Ascending aorta (tissue), 2 donors: Measurements from ENCODE around the gene ARHGAP5. TPM values are rescaled to one million over a fixed set of nuclear protein-coding genes. Genes with fewer than 3 reads are reported as not detected.

Experiments used
- DNase-seq, 2 donors: peaks; one replicate each; pipeline ENCODE4 v3.0.0-alpha.2; 2019; ENCODE audit warnings: low spot score in 2 of 2
- H3K27ac ChIP-seq, 2 donors: fragments of 200-600 bp; sonication (generic); one replicate each; pipeline ENCODE4 v1.5.1; 2016 to 2017; ENCODE audit warnings: mild to moderate bottlenecking in 1 of 2
- H3K27me3 ChIP-seq: fragments of 200-600 bp; sonication (generic); one replicate; pipeline ENCODE4 v1.5.1; 2017
- H3K36me3 ChIP-seq, 2 donors: fragments of 200-600 bp; sonication (generic); one replicate each; pipeline ENCODE4 v1.5.1; 2016
- H3K4me1 ChIP-seq, 2 donors: fragments of 200-600 bp; sonication (generic); one replicate each; pipeline ENCODE4 v1.5.1; 2016 to 2017; ENCODE audit warnings: mild to moderate bottlenecking in 1 of 2
- H3K4me3 ChIP-seq, 2 donors: fragments of 200-600 bp; sonication (generic); one replicate each; pipeline ENCODE4 v1.5.1; 2016 to 2017; ENCODE audit warnings: mild to moderate bottlenecking in 1 of 2
- H3K9me3 ChIP-seq, 2 donors: fragments of 200-600 bp; sonication (generic); one replicate each; pipeline ENCODE4 v1.5.1; 2016
- CTCF ChIP-seq, 3 experiments: fragments of 200-600 bp in 2 of 3; fragments of 450-650 bp in 1 of 3; sonication (generic) in 2 of 3; IDR thresholded peaks; one replicate each; pipeline ENCODE4 v1.5.1; 2016 to 2019; ENCODE audit warnings: antibody characterized with exemption in 3 of 3, mild to moderate bottlenecking in 1 of 3, moderate library complexity in 1 of 3
- intact Hi-C: fragments of 100-400 bp; cut with DNase I; formaldehyde crosslinking; loops from one replicate; pipeline ENCODE4 v1.15.1; 2023
- total RNA-seq: library from RNA; depleted of rRNA; stranded (reverse); fragments of >200 nt; gene quantifications from one replicate; pipeline ENCODE4 v1.1.0, GENCODE V29; 2016

ARHGAP5 gene
- total RNA-seq, result 32.6 TPM

GRCh38 chr14:32077081-32078022, at the start of gene ARHGAP5:
ARHGAP5 (plus strand) TSS chr14:32077304; CDS start chr14:32090670, 13,366 bp downstream.
- intact Hi-C loops, result loop anchor here (2.0 to 10.0 kb wide), 13 partner anchors 50 to 1985 kb away; partner anchors contain the start of genes DTD2, HEATR5A, HECTD1 and NPAS3
- TF ChIP-seq CTCF (IDR thresholded peaks at IDR 0.05), result peak; percentile 7 to 24 (median 13)
- Histone ChIP-seq H3K4me3 (peak within 1 kb of the TSS; percentile 64 to 82), H3K4me1 (peaks cover 0 to 34% of the 10 kb centered on the region in 2 donors), H3K27ac (peak within 1 kb of the TSS; percentile 92 to 97), H3K9me3 (no peaks in the 10 kb centered on the region), H3K36me3 (no peaks in the 10 kb centered on the region), H3K27me3 (no peaks in the 10 kb centered on the region)
- DNase-seq, result peak; percentile 11 to 68

- intact Hi-C loops, result no loop called here
- no peaks in the 10 kb centered on the region for H3K27me3 ChIP-seq
- no peak overlapping the region for H3K4me3 ChIP-seq
- H3K4me1 ChIP-seq, result no peaks in the 10 kb centered on the region
- DNase-seq, result no peak
- no peak overlapping the region for H3K27ac ChIP-seq
- no peaks in the 10 kb centered on the region for H3K36me3 ChIP-seq
- H3K9me3 ChIP-seq, result no peaks in the 10 kb centered on the region
- no peak for TF ChIP-seq CTCF (IDR thresholded peaks at IDR 0.05)
These were observed 48.5 kb upstream of the ARHGAP5 start for GRCh38 chr14:32028599-32028998.

GRCh38 chr14:32033543-32033942, 43.6 kb upstream of the ARHGAP5 start:
- TF ChIP-seq CTCF (IDR thresholded peaks at IDR 0.05), result no peak
- no peaks in the 10 kb centered on the region for H3K36me3 ChIP-seq
- H3K9me3 ChIP-seq, result no peaks in the 10 kb centered on the region
- intact Hi-C loops, result no loop called here
- no peak overlapping the region for H3K27ac ChIP-seq
- H3K27me3 ChIP-seq, result no peaks in the 10 kb centered on the region
- H3K4me1 ChIP-seq, result no peaks in the 10 kb centered on the region
- DNase-seq, result no peak
- no peak overlapping the region for H3K4me3 ChIP-seq

- no peak for TF ChIP-seq CTCF (IDR thresholded peaks at IDR 0.05)
- no peak for DNase-seq
- intact Hi-C loops, result no loop called here
- H3K36me3 ChIP-seq, result no peaks in the 10 kb centered on the region
- no peaks in the 10 kb centered on the region for H3K4me1 ChIP-seq
- no peak overlapping the region for H3K4me3 ChIP-seq
- no peaks in the 10 kb centered on the region for H3K9me3 ChIP-seq
- no peaks in the 10 kb centered on the region for H3K27me3 ChIP-seq
- no peak overlapping the region for H3K27ac ChIP-seq
These were observed 38.2 kb upstream of the ARHGAP5 start for GRCh38 chr14:32038876-32039275.

- intact Hi-C loops, result no loop called here
- no peak overlapping the region for H3K27ac ChIP-seq
- no peaks in the 10 kb centered on the region for H3K27me3 ChIP-seq
- H3K4me1 ChIP-seq, result no peaks in the 10 kb centered on the region
- no peak for DNase-seq
- no peak overlapping the region for H3K4me3 ChIP-seq
- H3K36me3 ChIP-seq, result no peaks in the 10 kb centered on the region
- H3K9me3 ChIP-seq, result no peaks in the 10 kb centered on the region
- TF ChIP-seq CTCF (IDR thresholded peaks at IDR 0.05), result no peak
These were observed 37.6 kb upstream of the ARHGAP5 start for GRCh38 chr14:32039401-32040030.
